Activated gamma-delta T cell (primary cell): ENCODE data around the gene GASK1B.

ENCODE experiments used
- DNase-seq: peaks from one replicate; lab custom pipeline; 2025; lab: John Stamatoyannopoulos, UW

The GASK1B gene

DNA sequence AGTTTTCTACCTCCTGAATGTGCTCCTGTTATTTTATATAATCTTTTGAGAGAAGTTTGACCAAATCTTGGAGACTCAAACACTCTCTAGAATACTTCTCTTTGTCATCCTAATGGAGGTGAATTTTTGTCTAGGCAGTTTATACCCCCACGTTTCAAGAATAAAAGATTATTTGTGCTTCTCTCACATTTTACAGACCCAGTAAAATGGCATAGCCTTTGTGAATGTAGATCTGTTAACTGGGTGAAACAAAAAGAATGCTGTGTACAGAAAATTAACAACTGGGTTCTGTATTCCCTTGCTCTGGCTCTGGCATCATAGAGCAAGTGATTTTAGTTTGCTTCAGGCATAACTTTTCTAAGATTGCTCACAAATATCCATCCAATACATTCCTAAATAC, 26.1 kb downstream of the GASK1B start:
- DNase-seq = no peak

- DNase-seq = no peak
Observed at GRCh38 chr4:158139086-158139485, 33.7 kb downstream of the GASK1B start.

DNA sequence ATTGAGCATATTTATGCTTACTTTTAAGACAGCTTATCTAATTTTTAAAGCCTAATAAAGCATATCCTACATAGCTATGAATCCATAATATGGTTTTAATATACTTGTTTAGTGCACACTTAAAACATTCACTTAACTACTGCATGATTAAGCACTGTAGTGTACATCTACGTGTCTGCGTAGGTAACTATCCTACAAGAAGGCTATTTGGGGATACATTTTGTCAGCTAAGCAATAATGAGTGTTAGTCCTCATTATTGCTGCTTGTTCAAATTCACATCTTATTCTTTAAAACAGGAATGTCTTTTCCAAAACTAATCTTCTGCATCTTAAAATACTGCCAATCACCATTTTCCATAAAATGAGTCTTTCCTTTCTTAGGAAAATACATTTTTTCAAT, 38.6 kb downstream of the GASK1B start:
- DNase-seq = no peak

DNA sequence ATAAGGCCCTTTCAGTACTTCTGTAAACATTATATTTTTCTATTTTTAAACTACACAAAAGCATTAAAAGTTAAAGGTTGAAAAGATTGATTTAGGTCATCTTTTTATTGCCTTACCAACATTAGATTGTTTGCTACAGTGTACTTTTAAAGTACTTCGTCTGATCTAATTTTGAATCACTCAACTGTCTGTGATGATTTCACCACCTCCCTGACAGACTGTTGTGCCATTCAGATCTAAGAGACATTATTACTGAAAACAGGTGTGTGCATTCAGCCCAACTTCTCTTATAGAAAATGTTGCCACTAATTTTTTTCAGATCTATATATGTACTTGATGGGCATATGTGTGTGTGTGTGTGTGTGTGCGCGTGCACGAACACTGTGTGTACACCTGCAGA, 39.3 kb downstream of the GASK1B start:
- no peak for DNase-seq

DNA sequence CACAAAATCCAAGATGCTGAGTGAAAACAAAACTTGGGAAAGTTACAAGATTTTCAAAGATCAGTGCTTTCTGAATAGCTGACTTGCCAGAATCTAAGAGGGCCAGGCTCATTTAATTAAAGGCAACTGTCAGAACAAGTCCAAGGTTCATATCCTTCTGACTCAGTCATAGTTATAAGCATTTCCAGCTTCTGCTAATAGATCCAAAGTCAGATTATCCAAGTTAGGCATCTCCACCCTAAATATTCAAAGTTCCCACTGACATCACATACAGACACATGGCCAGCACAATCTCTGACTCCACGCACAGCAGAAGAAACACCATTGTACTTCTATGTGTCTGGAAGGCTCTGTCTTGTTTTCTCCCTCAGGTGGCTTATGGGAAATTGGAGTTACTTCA, 41.8 kb downstream of the GASK1B start:
- no peak for DNase-seq

DNA sequence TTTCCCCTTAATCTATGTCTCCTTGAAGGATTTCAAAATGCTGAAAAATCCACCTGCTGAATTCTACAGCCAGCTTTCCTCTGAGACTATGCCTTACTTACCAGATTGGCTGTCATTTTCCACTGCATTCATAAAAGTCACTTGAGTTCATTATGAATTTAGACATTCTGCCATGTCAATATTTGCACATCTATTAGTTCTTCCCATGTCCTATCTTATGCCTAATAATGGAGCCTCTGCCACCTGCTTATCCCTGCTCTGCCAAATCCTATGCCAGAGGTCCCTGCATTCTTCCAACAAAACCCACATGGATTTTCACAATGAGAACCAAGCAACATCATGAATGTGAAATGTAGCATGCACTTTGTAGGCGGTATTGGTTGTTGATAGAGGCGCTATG, 42.6 kb downstream of the GASK1B start:
- no peak for DNase-seq

GRCh38 chr4:158129694-158130093, 43.1 kb downstream of the GASK1B start:
- no peak for DNase-seq

- DNase-seq = no peak
Observed at GRCh38 chr4:158128540-158128939, 44.3 kb downstream of the GASK1B start.

- DNase-seq = no peak
Observed at GRCh38 chr4:158125310-158125709, 47.5 kb downstream of the GASK1B start.
